ENCODE measurements around the gene PLA2G6.

- no peak for TF ChIP-seq CTCF (conservative IDR thresholded peaks at IDR 0.05; ENCODE audit: low read length)
- TF ChIP-seq EZH2phosphoT487 (IDR thresholded peaks at IDR 0.05; ENCODE audit: borderline replicate concordance): no peak
Measured at GRCh38 chr22:38180841-38181452, 683 bp downstream of the PLA2G6 start.

Data from Loucy (cell line).